HL-60/S4 (cell line): ENCODE measurements around the gene JARID2.

Source experiments
- in situ Hi-C: fragments of 300-500 bp; cut with MboI; formaldehyde crosslinking; loops from 2 replicates; pipeline ENCODE4 v1.14.3; 2022; ENCODE audit warnings: low sequenced_read_pairs

Gene JARID2

DNA sequence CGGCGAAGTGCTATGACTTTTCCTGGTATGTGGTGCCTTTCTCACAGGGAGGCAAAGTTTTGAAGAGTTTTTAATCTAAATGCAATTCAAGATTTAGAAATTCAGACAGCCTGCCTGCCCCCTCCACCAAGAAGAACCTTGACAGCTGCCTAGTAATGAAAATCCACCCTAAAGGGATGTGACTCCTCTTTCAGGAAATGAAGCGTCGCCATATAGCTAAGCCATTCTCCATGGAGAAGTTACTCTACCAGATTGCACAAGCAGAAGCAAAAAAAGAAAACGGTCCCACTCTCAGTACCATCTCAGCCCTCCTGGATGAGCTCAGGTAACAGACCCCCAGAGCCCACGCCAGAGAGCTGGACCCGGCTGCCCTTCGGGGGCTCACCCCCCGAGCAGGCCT lies 266.9 kb downstream of the JARID2 start:
- in situ Hi-C loops: loop anchor here (25.0 kb wide), 1 partner anchor 700 kb away; no protein-coding TSS in a partner anchor

GRCh38 chr6:15513131-15513771 lies 267.4 kb downstream of the JARID2 start:
- in situ Hi-C loops: loop anchor here (25.0 kb wide), 1 partner anchor 699 kb away; no protein-coding TSS in a partner anchor

- in situ Hi-C loops: loop anchor here (25.0 kb wide), 1 partner anchor 698 kb away; no protein-coding TSS in a partner anchor
These were observed 268.2 kb downstream of the JARID2 start for GRCh38 chr6:15513801-15514711.

DNA sequence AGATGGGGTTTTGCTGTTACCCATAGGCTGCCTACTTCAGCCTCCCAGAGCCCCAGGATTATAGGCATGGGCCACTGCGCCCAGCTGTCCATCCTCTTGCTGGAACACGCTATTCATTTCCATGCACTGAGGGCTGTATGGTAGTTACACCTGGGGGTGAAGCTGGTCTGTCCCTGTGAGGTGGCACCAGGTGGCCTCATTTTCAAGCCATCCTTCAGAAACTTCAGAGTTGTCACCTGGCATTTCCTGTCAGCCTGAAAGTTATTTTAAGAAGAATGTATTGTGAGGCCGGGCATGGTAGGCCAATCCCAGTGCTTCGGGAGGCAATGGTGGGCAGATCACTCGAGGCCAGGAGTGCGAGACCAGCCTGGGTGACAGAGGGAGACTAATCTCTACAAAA lies 269.4 kb downstream of the JARID2 start:
- in situ Hi-C loops: loop anchor here (25.0 kb wide), 1 partner anchor 697 kb away; no protein-coding TSS in a partner anchor

GRCh38 chr6:15515660-15516375 lies 269.9 kb downstream of the JARID2 start:
- in situ Hi-C loops: loop anchor here (25.0 kb wide), 1 partner anchor 696 kb away; no protein-coding TSS in a partner anchor

DNA sequence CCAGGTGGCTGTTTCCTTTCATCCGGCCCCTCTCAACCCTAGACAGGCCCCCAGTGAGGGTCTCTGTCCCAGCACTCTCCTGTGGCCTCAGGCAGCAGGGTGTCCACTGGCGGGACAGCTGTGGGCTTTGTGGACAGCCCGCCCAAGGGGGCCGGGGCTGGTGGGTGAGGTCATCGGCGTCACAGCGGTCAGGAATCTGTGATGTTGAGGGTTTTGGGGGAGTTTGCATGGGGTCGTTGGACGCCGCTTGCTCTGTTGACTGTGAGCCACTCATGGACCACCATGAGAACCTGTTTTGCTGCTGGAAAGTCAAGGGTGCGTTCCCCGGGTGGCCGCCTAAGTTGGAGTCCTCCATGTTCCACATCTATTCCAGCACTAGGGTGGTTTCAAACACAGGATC lies 270.5 kb downstream of the JARID2 start:
- in situ Hi-C loops: loop anchor here (25.0 kb wide), 1 partner anchor 696 kb away; no protein-coding TSS in a partner anchor

- in situ Hi-C loops: loop anchor here (25.0 kb wide), 1 partner anchor 695 kb away; no protein-coding TSS in a partner anchor
These were observed 271.2 kb downstream of the JARID2 start for GRCh38 chr6:15516923-15517560.

GRCh38 chr6:15517600-15517999 lies 271.7 kb downstream of the JARID2 start:
- in situ Hi-C loops: loop anchor here (25.0 kb wide), 1 partner anchor 695 kb away; no protein-coding TSS in a partner anchor

DNA sequence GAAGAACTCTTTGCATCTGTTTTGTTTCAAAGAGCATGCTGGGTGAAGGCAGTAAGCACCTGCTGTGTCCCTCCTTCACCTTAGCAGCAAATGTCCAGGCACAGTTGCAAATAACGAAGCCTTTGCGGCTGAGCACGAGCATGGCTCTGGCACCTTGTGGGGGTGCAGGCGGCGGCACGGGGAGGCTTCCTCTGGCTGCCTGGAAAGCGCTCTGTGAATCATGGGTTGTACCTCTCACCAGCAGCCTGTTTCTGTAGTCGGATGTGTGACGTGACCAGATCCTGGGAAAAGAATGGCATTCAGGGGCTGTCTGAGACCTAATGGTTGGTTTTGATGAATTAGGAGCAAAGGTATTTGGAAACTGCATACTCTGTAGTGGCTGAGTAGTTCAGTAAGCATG lies 272.2 kb downstream of the JARID2 start:
- in situ Hi-C loops: loop anchor here (25.0 kb wide), 1 partner anchor 694 kb away; no protein-coding TSS in a partner anchor

- in situ Hi-C loops: loop anchor here (25.0 kb wide), 1 partner anchor 693 kb away; no protein-coding TSS in a partner anchor
These were observed 273.0 kb downstream of the JARID2 start for GRCh38 chr6:15518878-15519277.

DNA sequence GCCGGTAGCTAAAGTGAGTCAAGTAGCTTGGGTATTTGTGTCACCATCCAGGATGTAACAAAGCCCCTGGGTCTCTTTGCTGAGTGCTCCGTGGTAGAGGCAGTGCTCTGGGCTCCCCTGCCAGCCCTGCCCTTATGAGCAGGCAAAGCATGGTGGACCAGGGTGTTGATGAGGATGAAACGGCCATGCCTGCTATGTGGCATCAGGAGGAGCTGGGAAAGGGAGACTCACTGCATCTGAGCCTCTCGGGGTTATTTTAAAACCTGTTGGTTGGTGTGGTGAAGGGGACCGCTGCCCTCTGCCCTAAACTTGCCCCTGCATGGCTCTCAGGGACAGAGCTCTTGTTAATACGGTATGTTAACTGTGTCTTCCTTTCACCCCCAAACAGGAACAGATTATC lies 273.8 kb downstream of the JARID2 start:
- in situ Hi-C loops: loop anchor here (25.0 kb wide), 1 partner anchor 693 kb away; no protein-coding TSS in a partner anchor

- in situ Hi-C loops: loop anchor here (25.0 kb wide), 1 partner anchor 692 kb away; no protein-coding TSS in a partner anchor
These were observed 274.8 kb downstream of the JARID2 start for GRCh38 chr6:15520626-15521203.

DNA sequence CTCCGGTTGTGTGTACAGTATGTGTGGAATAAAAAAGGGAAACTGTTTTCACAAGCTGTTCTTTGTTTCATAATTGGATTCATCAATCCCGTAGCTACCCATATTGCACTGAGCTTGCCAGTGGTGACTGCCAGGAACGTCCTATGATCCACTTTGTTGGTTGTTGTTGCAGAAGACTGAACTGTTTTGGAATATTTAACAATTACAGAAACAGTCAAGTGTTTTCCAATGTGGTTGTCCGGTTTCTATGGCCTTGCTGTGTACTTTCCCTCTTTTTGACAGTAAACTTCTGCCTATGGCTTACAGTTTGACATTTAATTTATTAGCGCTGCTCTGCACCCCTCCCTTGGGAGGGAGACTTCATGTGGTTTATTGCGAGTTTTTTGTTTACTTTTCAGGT lies 275.7 kb downstream of the JARID2 start:
- in situ Hi-C loops: loop anchor here (25.0 kb wide), 1 partner anchor 691 kb away; no protein-coding TSS in a partner anchor

DNA sequence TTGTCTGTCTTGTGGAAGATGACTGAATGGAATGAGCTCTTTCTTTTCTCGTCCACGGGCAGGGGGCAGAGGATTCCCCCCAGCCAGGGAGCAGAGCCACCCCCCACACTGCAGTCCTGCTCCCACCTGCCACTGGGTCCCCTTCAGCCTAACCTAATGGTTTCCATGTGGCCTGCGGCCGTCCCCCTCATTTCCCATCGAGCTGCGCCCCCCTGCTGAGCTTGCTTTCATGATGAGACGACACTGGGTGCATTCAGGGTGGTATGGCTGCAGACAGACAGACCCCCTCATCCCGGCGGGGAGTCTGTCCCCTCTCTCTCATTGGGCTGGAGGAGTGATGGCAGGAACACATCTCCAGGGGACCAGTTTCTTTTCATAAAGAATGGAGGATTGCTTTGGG lies 276.2 kb downstream of the JARID2 start:
- in situ Hi-C loops: loop anchor here (25.0 kb wide), 1 partner anchor 690 kb away; no protein-coding TSS in a partner anchor

- in situ Hi-C loops: loop anchor here (25.0 kb wide), 1 partner anchor 690 kb away; no protein-coding TSS in a partner anchor
These were observed 276.6 kb downstream of the JARID2 start for GRCh38 chr6:15522427-15522826.

DNA sequence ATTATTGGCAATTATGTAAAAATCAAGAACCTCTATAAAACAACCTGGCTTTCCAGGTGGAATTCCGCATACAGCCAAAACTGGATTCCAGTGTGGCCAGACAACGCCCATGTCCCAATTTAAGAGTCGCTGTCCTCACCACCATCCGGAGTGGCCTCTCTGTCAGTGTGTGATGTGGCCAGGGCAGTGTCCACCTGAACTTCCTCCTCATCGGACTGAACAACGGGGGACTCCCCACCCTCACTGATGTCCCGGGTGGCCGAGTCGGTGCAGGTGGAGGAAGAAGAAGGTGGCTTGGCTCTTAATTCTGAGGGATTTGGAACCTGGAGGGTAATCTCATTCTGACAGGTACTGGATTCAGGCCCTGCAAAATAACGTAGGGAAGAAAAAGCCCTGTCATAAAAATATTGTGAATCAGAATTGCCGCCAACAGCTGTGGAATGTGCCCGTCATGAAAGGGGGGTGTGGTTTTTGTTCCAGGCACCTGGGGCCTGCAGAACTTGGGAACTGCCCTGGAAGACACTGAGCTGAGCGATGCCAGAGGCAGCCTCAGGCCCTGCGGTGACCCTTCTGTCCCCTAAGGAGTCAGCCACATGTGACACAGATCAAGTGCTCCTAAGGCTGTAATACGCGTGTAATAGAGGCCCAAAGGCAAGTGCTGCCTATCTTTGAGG lies 277.1 kb downstream of the JARID2 start:
- in situ Hi-C loops: loop anchor here (25.0 kb wide), 1 partner anchor 689 kb away; no protein-coding TSS in a partner anchor

DNA sequence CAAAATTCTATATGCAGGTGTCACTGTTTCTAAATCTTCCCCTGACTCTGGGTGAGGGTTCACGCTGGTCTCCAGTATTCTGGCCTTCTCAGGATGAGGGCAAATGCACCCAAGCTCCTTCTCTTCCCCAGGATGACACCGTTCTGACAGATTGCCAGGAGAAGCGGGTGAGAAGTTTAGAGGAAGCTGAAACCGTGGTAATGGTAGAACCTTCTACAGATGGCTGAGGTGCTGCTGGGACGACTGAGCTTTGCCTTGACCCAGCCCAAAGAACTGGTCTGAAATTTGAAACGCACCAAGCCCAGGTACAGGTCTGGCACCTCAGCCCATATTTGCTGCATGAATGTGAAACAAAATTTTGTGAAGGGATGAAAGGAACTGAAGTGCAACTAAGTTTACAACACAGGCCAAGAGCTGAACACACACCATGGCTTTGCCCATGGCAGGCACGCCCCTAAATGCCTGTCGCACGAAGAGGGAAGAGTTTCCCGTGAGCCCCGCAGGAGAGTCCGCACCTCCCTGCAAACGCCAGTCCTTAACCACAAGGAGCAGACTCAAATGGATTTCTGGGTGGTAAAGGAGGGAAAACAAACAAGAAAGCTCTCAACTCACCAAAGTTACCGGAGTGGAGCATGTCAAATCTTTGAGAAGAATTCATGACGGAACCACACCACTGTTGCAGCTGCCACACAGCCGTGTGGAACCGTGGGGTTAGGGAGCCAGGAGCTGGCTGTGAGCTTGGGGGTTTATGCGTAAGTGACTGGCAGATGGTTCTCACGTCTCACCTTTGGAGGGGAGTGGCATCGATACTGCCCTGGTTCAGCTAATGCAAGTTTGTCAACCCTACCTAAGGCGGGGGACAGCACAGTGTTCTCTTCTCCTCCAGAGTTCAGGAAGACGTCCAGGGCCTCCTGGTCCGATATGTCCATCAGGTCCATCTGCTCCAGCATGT lies 278.1 kb downstream of the JARID2 start:
- in situ Hi-C loops: loop anchor here (25.0 kb wide), 1 partner anchor 688 kb away; no protein-coding TSS in a partner anchor
